HG03565 (cell line): ENCODE results near the gene MYBBP1A.
"Not testable (repeated sequence)": the region's sequence is repeated elsewhere in the genome, so short reads cannot be mapped to it uniquely, and the experiment has no call there.

Experiments
- ATAC-seq: cut with Tn5 transposase; IDR thresholded peaks from one replicate; pipeline ENCODE4 v1.9.1; 2021; ENCODE audit warnings: mild to moderate bottlenecking, moderate library complexity; ENCODE audit not compliant: unreplicated experiment

The MYBBP1A gene

GRCh38 chr17:4554997-4555799 is at the start of gene MYBBP1A:
Gene MYBBP1A (minus strand): TSS chr17:4555384. CDS start chr17:4555324, 60 bp downstream.
- ATAC-seq, result peak; percentile 82

GRCh38 chr17:4604736-4605135 is 49.6 kb upstream of the MYBBP1A start:
- ATAC-seq, result not testable (repeated sequence)

- no peak for ATAC-seq
Observed at GRCh38 chr17:4604111-4604644, 49.0 kb upstream of the MYBBP1A start.

GRCh38 chr17:4602041-4602440 is 46.9 kb upstream of the MYBBP1A start:
- ATAC-seq, result no peak

- no peak for ATAC-seq
Observed at GRCh38 chr17:4601326-4601725, 46.1 kb upstream of the MYBBP1A start.

- ATAC-seq, result no peak
Observed at GRCh38 chr17:4600563-4600962, 45.4 kb upstream of the MYBBP1A start.

GRCh38 chr17:4599505-4600281 is 44.5 kb upstream of the MYBBP1A start:
- ATAC-seq, result no peak

GRCh38 chr17:4598776-4599504 is 43.8 kb upstream of the MYBBP1A start:
- ATAC-seq, result no peak

GRCh38 chr17:4597975-4598374 is 42.8 kb upstream of the MYBBP1A start:
- no peak for ATAC-seq

GRCh38 chr17:4596636-4597380 is 41.6 kb upstream of the MYBBP1A start:
- ATAC-seq, result no peak

GRCh38 chr17:4595685-4596342 is 40.6 kb upstream of the MYBBP1A start:
- ATAC-seq, result not testable (repeated sequence)

- no peak for ATAC-seq
Observed at GRCh38 chr17:4594931-4595684, 39.9 kb upstream of the MYBBP1A start.

GRCh38 chr17:4594406-4594805 is 39.2 kb upstream of the MYBBP1A start:
- no peak for ATAC-seq

- no peak for ATAC-seq
Observed at GRCh38 chr17:4593021-4593421, 37.8 kb upstream of the MYBBP1A start.

- no peak for ATAC-seq
Observed at GRCh38 chr17:4592240-4593005, 37.2 kb upstream of the MYBBP1A start.

- ATAC-seq, result no peak
Observed at GRCh38 chr17:4591529-4591928, 36.3 kb upstream of the MYBBP1A start.

GRCh38 chr17:4590981-4591453 is 35.8 kb upstream of the MYBBP1A start:
- ATAC-seq, result no peak

- not testable (repeated sequence) for ATAC-seq
Observed at GRCh38 chr17:4590042-4590441, 34.9 kb upstream of the MYBBP1A start.
